HL-60 (cell line): ENCODE results near the gene CTR9.

Experiments used
- DNase-seq, 2 experiments: peaks; one replicate each; pipeline ENCODE4 v3.0.0-alpha.2; 2010 to 2020; ENCODE audit warnings: low read depth in 1 of 2, low spot score in 1 of 2
- H3K27ac ChIP-seq: fragments of 250-450 bp; sonication (Bioruptor Pico); replicated peaks from 2 replicates; pipeline ENCODE4 v1.5.1; 2020; ENCODE audit warnings: mild to moderate bottlenecking, moderate library complexity
- H3K27me3 ChIP-seq: fragments of 250-450 bp; sonication (Bioruptor Pico); 2 replicates; pipeline ENCODE4 v1.5.1; 2021; ENCODE audit warnings: mild to moderate bottlenecking, moderate library complexity; ENCODE audit not compliant: insufficient read depth, poor library complexity, severe bottlenecking
- H3K4me3 ChIP-seq: replicated peaks from 2 replicates; pipeline ENCODE4 v1.5.1; 2011; ENCODE audit warnings: mild to moderate bottlenecking, control low read depth, low read length; ENCODE audit not compliant: insufficient read depth
- CTCF ChIP-seq: IDR thresholded peaks from one replicate; pipeline ENCODE4 v1.5.1; 2011; ENCODE audit warnings: low read length, control low read depth, inconsistent platforms; ENCODE audit not compliant: insufficient read depth
- GABPA ChIP-seq: IDR thresholded peaks from 2 replicates; pipeline ENCODE4 v1.6.1; 2012; ENCODE audit warnings: low read depth
- POLR2AphosphoS5 ChIP-seq: IDR thresholded peaks from 2 replicates; pipeline ENCODE4 v1.6.1; 2012; ENCODE audit warnings: low read depth
- SPI1 ChIP-seq: IDR thresholded peaks from 2 replicates; pipeline ENCODE4 v1.6.1; 2012; ENCODE audit warnings: low read depth, mild to moderate bottlenecking, borderline replicate concordance
- TF ChIP-seq, protein P1 (sequence below): IDR thresholded peaks from 2 replicates; pipeline ENCODE4 v1.6.1; 2012; ENCODE audit warnings: low read depth; ENCODE audit not compliant: insufficient replicate concordance

CTR9 gene

DNA sequence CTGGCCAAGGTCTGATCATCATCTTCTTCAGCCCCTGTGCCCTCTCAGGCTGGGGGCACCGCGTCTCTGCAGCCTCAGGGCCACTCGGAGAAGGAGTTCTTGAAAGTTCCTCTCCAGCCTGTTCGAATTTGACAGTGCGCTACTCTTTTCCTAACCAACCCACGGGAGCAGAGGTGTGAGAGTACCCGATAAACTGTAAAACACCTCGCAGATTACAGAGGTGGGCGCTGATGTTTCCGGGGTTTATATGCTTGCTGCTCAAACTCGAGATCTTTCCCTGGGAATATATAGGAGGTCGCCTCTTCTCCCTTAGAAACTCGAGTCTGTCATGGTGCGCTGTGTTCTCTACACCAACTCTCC, 515 bp downstream of the CTR9 start:
- TF ChIP-seq GABPA: no peak
- TF ChIP-seq SPI1: no peak
- TF ChIP-seq, protein P1, sequence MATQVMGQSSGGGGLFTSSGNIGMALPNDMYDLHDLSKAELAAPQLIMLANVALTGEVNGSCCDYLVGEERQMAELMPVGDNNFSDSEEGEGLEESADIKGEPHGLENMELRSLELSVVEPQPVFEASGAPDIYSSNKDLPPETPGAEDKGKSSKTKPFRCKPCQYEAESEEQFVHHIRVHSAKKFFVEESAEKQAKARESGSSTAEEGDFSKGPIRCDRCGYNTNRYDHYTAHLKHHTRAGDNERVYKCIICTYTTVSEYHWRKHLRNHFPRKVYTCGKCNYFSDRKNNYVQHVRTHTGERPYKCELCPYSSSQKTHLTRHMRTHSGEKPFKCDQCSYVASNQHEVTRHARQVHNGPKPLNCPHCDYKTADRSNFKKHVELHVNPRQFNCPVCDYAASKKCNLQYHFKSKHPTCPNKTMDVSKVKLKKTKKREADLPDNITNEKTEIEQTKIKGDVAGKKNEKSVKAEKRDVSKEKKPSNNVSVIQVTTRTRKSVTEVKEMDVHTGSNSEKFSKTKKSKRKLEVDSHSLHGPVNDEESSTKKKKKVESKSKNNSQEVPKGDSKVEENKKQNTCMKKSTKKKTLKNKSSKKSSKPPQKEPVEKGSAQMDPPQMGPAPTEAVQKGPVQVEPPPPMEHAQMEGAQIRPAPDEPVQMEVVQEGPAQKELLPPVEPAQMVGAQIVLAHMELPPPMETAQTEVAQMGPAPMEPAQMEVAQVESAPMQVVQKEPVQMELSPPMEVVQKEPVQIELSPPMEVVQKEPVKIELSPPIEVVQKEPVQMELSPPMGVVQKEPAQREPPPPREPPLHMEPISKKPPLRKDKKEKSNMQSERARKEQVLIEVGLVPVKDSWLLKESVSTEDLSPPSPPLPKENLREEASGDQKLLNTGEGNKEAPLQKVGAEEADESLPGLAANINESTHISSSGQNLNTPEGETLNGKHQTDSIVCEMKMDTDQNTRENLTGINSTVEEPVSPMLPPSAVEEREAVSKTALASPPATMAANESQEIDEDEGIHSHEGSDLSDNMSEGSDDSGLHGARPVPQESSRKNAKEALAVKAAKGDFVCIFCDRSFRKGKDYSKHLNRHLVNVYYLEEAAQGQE: no peak
- TF ChIP-seq POLR2AphosphoS5: no peak
- no peak for TF ChIP-seq CTCF
- Histone ChIP-seq H3K27ac (peak overlapping the region; percentile 81), H3K4me3 (peak overlapping the region; percentile 75), H3K27me3 (no peaks in the 10 kb centered on the region)
- no peak for DNase-seq

DNA sequence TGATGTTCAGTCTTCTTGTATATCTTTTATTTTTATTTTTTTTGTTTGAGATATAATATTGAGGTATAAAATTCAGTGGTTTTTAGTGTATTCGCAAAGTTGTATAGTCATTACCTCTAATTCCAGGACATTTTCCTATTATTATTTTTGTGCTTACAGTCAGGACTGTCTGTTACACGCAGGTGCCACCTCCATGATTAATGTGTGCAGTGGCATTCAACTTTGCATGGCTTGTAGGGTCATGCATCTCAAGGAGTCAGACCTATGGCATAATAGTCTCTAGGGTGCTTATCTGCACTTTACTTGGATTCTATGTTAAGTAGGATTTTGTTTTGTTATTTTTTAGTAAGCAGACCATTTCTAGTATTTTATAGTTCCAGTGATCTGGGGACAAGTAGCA, 1.0 kb downstream of the CTR9 start:
- peak overlapping the region; percentile 81 for H3K27ac ChIP-seq

DNA sequence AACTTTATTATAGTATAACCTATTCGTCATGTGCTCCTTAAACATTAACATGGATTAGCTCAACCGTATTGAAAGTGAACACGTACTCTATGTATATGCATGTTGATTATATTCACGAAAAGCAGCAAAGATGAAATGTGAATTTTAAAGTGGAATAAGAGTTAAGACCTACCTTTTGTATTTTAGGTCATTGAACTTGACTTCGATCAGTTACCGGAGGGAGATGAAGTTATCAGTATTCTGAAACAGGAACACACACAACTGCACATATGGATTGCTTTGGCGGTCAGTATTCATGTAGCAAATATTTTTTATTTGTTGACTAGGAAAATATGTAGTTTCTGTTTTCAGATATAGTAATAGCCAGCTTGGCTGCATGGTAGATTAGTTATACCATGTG, 1.4 kb downstream of the CTR9 start:
- no peak for DNase-seq
- H3K4me3 ChIP-seq: no peak overlapping the region; the same call in 1 of the 2 replicates
- H3K27ac ChIP-seq: peak overlapping the region; percentile 81; the same call in 1 of the 2 replicates
- no peak for TF ChIP-seq POLR2AphosphoS5
- TF ChIP-seq GABPA: no peak
- TF ChIP-seq SPI1: no peak
- no peak for TF ChIP-seq CTCF
- TF ChIP-seq, protein P1: no peak
- no peaks in the 10 kb centered on the region for H3K27me3 ChIP-seq

More for the DNA sequence above, 1.0 kb downstream of the CTR9 start:
- TF ChIP-seq CTCF: no peak
- DNase-seq: no peak
- Histone ChIP-seq H3K4me3 (peak overlapping the region; percentile 75), H3K27me3 (no peaks in the 10 kb centered on the region)

GRCh38 chr11:10758957-10759356, 7.9 kb downstream of the CTR9 start:
- Histone ChIP-seq H3K27me3 (no peaks in the 10 kb centered on the region), H3K4me3 (no peak overlapping the region), H3K27ac (no peak overlapping the region)
- peak in 1 of 2 experiments; percentile 15 for DNase-seq
- TF ChIP-seq GABPA (no peak), SPI1 (no peak), CTCF (peak; percentile 21), POLR2AphosphoS5 (no peak)
- TF ChIP-seq, protein P1: no peak
